C4-2B (cell line): ENCODE measurements around the gene SLFNL1.

ENCODE experiments used
- H3K27ac ChIP-seq: fragments of 450-650 bp; 2 replicates; pipeline ENCODE4 v1.5.1; 2017
- ZFX ChIP-seq: fragments of 450-650 bp; IDR thresholded peaks from 2 replicates; pipeline ENCODE4 v1.6.1; 2017
- TF ChIP-seq, protein P1 (sequence below): fragments of 450-650 bp; conservative IDR thresholded peaks from 2 replicates; pipeline ENCODE4 v1.5.1; 2017; ENCODE audit warnings: mild to moderate bottlenecking

The SLFNL1 gene

DNA sequence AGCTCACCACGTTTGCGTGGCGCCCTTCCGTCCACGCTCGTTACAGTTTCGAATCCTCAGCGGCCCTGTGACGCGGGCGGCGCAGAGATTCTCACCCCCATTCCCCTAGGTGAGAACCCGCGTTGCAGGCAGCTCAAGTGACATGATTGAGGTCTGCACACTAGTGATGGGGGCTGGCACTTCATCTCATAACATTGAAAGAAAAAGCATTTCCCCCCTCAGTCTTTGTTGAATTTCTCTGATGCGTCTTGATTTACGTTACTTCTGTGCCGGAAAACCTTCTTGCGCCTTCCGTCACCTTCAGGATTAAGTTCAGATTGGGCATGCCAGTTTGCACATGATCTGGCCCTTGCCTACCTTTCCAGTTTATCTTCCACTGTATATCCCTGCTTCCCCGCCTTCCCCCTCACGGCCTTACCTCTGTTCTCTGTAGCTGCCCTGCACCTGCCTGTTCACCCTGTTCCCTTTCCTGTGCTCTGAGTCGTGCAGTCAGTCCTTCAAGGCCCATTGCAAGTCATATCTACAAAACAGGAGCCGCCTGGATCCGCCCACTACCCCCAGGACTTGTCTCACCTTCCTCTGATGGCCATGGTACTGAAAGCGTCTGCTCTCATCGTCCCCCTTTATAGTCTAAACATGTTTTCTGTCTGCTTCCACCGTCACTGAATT, 40.9 kb downstream of the SLFNL1 start:
- H3K27ac ChIP-seq, result peak overlapping the region; percentile 98
- TF ChIP-seq ZFX, result peak; percentile 76
- TF ChIP-seq, protein P1, sequence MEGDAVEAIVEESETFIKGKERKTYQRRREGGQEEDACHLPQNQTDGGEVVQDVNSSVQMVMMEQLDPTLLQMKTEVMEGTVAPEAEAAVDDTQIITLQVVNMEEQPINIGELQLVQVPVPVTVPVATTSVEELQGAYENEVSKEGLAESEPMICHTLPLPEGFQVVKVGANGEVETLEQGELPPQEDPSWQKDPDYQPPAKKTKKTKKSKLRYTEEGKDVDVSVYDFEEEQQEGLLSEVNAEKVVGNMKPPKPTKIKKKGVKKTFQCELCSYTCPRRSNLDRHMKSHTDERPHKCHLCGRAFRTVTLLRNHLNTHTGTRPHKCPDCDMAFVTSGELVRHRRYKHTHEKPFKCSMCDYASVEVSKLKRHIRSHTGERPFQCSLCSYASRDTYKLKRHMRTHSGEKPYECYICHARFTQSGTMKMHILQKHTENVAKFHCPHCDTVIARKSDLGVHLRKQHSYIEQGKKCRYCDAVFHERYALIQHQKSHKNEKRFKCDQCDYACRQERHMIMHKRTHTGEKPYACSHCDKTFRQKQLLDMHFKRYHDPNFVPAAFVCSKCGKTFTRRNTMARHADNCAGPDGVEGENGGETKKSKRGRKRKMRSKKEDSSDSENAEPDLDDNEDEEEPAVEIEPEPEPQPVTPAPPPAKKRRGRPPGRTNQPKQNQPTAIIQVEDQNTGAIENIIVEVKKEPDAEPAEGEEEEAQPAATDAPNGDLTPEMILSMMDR, result no peak

DNA sequence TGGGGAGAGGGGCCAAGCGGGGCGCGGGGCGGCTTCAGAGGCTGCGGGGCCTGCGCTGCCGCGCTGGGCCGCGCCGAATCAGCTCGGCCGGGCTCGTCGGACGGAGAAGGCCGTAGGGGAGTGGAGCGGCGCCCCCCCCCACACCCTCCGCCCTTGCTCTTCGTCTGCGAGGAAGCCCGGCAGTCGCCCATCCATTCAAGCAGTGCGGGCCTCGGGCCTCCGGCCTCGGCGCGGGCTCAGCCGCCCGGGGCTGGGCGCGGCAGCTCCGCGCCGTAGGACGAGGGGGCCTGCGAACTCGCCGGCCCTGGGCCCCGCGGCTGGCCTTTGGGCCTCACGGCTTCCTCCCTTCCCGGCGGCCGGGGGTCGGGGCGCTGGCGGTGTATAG, 41.5 kb downstream of the SLFNL1 start:
- H3K27ac ChIP-seq, result peak overlapping the region; percentile 98

DNA sequence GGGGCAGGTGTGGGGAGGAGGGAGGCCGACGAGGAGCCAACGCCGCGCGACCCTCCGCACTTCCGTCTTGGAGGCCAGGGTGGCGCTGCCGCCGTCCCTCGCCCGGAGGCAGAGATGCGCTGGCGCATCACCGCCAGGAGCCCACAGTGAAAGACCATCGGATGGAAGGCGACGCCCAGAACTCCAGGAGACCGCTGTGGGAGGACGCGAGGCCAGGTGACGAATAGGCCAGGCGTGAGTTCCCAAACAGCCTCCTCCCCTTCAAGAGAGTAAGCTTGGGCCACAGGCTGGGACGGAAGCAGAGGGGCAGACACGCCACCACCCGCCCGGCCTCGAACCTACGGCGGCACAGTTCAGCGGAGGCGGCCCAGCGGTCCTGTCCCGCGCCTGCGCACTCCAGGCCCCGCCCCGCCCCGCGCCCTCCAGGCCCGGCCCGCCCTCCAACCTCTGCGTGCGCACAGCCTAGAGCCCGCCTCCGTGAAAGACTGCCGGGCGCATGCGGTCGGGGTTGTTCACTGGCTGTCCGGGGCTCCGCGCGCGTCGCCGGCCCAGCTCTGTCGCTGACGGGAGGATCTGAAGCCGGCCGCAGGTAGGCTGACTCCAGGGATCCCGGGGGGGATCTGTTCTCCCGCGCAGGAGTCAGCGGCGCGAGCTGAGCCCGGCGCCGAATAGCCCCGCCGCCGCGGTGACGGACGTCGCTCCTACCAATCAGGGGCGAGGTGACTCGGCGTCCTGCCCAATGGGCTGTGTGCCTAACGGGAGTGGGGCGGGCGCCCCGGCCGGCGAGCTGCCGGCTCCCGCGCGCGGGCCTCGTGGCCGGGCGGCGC, 42.1 kb downstream of the SLFNL1 start, which contains the start of gene CTPS1:
TSS of gene CTPS1 (plus strand) at position 456 of the 827 bp plus-strand sequence. CDS start 3,595 bp downstream, outside the sequence.
- TF ChIP-seq, protein P1, result peak; percentile 44
- TF ChIP-seq ZFX, result no peak
- H3K27ac ChIP-seq, result peak within 1 kb of the TSS; percentile 98

More for the DNA sequence above, 41.5 kb downstream of the SLFNL1 start:
- peak; percentile 93 for TF ChIP-seq ZFX
- TF ChIP-seq, protein P1, result no peak

- TF ChIP-seq ZFX, result no peak
- TF ChIP-seq, protein P1, result no peak
- H3K27ac ChIP-seq, result peak overlapping the region; percentile 98
These were observed 42.7 kb downstream of the SLFNL1 start for GRCh38 chr1:40978886-40979240.

DNA sequence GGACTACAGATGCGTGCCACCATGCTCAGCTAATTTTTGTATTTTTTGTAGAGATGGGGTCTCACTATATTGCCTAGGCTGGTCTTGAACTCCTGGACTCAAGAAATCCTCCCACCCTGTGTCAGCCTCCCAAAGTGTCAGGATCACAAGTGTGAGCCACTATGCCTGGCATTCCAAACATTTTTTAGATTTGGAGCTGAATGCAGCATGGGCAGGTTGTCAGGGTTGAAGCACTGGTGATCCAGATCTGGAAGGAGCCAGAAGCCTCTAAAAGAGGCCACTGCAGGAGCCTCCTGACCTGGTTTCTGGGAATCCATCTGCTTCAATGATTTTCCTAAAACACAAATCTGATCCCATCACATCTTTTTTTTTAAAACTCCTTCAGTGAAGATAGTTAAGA, 43.8 kb downstream of the SLFNL1 start:
- TF ChIP-seq, protein P1, result no peak
- TF ChIP-seq ZFX, result no peak
- H3K27ac ChIP-seq, result no peak overlapping the region

GRCh38 chr1:40976952-40977690, 44.4 kb downstream of the SLFNL1 start:
- no peak overlapping the region for H3K27ac ChIP-seq
- TF ChIP-seq, protein P1, result no peak
- TF ChIP-seq ZFX, result no peak
